Neuronal stem cell (in vitro differentiated cells): ENCODE results near the gene KLHDC10.

Experiments
- DNase-seq: peaks from one replicate; pipeline ENCODE4 v3.0.0-alpha.2; 2013; ENCODE audit warnings: low spot score
- H2AFZ ChIP-seq: one replicate; pipeline ENCODE4 v1.6.1; 2013; ENCODE audit warnings: mild to moderate bottlenecking, low read length, inconsistent platforms
- H2AK5ac ChIP-seq: 2 replicates; pipeline ENCODE4 v1.6.1; 2013; ENCODE audit warnings: low read depth, mild to moderate bottlenecking, inconsistent platforms, low read length, moderate library complexity, mixed read lengths
- H2BK120ac ChIP-seq: 2 replicates; pipeline ENCODE4 v1.6.1; 2013; ENCODE audit warnings: low read depth, mild to moderate bottlenecking, inconsistent platforms, low read length, moderate library complexity, mixed read lengths
- H2BK12ac ChIP-seq: one replicate; pipeline ENCODE4 v1.6.1; 2013; ENCODE audit warnings: low read length, inconsistent platforms
- H2BK15ac ChIP-seq: 2 replicates; pipeline ENCODE4 v1.6.1; 2013; ENCODE audit warnings: mild to moderate bottlenecking, low read length, inconsistent platforms, mixed read lengths
- H2BK5ac ChIP-seq: one replicate; pipeline ENCODE4 v1.6.1; 2013; ENCODE audit warnings: inconsistent platforms, mild to moderate bottlenecking, low read length, moderate library complexity
- H3K14ac ChIP-seq: one replicate; pipeline ENCODE4 v1.6.1; 2013; ENCODE audit warnings: low read length, inconsistent platforms
- H3K18ac ChIP-seq: 2 replicates; pipeline ENCODE4 v1.6.1; 2013; ENCODE audit warnings: low read length, inconsistent platforms
- H3K23ac ChIP-seq: 2 replicates; pipeline ENCODE4 v1.6.1; 2013; ENCODE audit warnings: low read depth, mild to moderate bottlenecking, mixed read lengths, low read length, inconsistent platforms; ENCODE audit not compliant: poor library complexity
- H3K27ac ChIP-seq: replicated peaks from 3 replicates; pipeline ENCODE4 v1.5.1; 2013; ENCODE audit warnings: low read length, inconsistent platforms
- H3K27me3 ChIP-seq, 3 experiments: 2 replicates each; pipeline ENCODE4 v1.6.1; 2013; ENCODE audit warnings: low read length in 3 of 3, mild to moderate bottlenecking in 2 of 3, inconsistent platforms in 1 of 3, low read depth in 1 of 3, mixed read lengths in 1 of 3, moderate library complexity in 1 of 3; ENCODE audit not compliant: control insufficient read depth in 3 of 3, insufficient read depth in 3 of 3
- H3K36me3 ChIP-seq, 2 donors: replicated peaks in 1 of 2; 2 replicates each; pipeline ENCODE4 v1.6.1; 2013; ENCODE audit warnings: low read length in 2 of 2; ENCODE audit not compliant: control insufficient read depth in 2 of 2, insufficient read depth in 2 of 2
- H3K4ac ChIP-seq: 2 replicates; pipeline ENCODE4 v1.6.1; 2013; ENCODE audit warnings: inconsistent platforms, mild to moderate bottlenecking, low read length, moderate library complexity
- H3K4me1 ChIP-seq, 2 donors: 1 replicate in 1 of 2; 2 replicates in 1 of 2; pipeline ENCODE4 v1.6.1; 2013; ENCODE audit warnings: low read length in 2 of 2, low read depth in 1 of 2; ENCODE audit not compliant: control insufficient read depth in 2 of 2, insufficient read depth in 1 of 2
- H3K4me2 ChIP-seq: one replicate; pipeline ENCODE4 v1.6.1; 2013; ENCODE audit warnings: mild to moderate bottlenecking, low read length, inconsistent platforms; ENCODE audit not compliant: insufficient read depth, poor library complexity, severe bottlenecking
- H3K4me3 ChIP-seq, 2 donors: 2 replicates each; pipeline ENCODE4 v1.5.1; 2013; ENCODE audit warnings: low read length in 2 of 2, mild to moderate bottlenecking in 2 of 2, inconsistent platforms in 1 of 2, moderate library complexity in 1 of 2
- H3K79me1 ChIP-seq: one replicate; pipeline ENCODE4 v1.6.1; 2013; ENCODE audit warnings: low read depth, mild to moderate bottlenecking, inconsistent platforms, low read length, moderate library complexity
- H3K9ac ChIP-seq: one replicate; pipeline ENCODE4 v1.6.1; 2013; ENCODE audit warnings: mild to moderate bottlenecking, low read depth, low read length, inconsistent platforms; ENCODE audit not compliant: poor library complexity
- H3K9me3 ChIP-seq, 2 donors: replicated peaks in 1 of 2; 2 replicates each; pipeline versions ENCODE3 to v1.6.1; 2013; ENCODE audit warnings: low read length in 2 of 2, mild to moderate bottlenecking in 2 of 2, inconsistent platforms in 1 of 2, low read depth in 1 of 2, mixed read lengths in 1 of 2, moderate library complexity in 1 of 2; ENCODE audit not compliant: control insufficient read depth in 2 of 2, insufficient read depth in 1 of 2
- H4K8ac ChIP-seq: one replicate; pipeline ENCODE4 v1.6.1; 2013; ENCODE audit warnings: low read depth, mild to moderate bottlenecking, inconsistent platforms, low read length, moderate library complexity
- H4K91ac ChIP-seq: one replicate; pipeline ENCODE4 v1.6.1; 2013; ENCODE audit warnings: low read length, low read depth, mild to moderate bottlenecking, inconsistent platforms; ENCODE audit not compliant: poor library complexity
- WGBS, 2 donors: extraction: QIAGEN DNeasy Blood & Tissue Kit; methylation state at CpG; one replicate each; pipeline ENCODE4 v1.1.7; 2013; ENCODE audit warnings: missing lambda C conversion rate in 2 of 2, mixed read lengths in 1 of 2; ENCODE audit not compliant: insufficient read length in 2 of 2, insufficient replicate concordance in 1 of 2; ENCODE audit errors: extremely low coverage in 2 of 2; 5-methylcytosine and 5-hydroxymethylcytosine counted together

Gene KLHDC10

DNA sequence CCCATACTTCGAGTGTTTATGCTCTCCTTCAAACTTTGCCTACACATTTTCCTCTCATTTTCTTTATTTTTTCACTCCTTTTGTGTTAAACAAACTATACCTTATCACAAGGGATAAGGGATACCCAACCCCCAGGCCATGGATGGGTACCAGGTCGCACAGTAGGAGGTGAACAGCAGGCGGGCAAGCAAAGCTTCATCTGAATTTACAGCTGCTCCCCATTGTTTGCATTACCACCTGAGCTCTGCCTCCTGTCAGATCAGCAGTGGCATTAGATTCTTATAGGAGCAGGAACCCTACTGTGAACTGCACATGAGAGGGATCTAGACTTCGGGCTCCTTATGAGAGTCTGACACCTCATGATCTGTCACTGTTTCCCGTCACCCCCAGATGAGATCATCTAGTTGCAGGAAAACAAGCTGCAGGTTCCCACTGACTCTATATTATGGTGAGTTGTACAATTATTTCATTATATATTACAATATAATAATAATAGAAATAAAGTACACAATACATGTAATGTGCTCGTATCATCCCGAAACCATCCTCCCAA, 47.6 kb upstream of the KLHDC10 start:
- Histone ChIP-seq H3K4me2 (no peak overlapping the region), H3K4me1 (no peaks in the 10 kb centered on the region), H2BK12ac (no peak overlapping the region), H3K9ac (no peak overlapping the region), H3K18ac (no peak overlapping the region), H4K91ac (no peak overlapping the region), H3K9me3 (peaks cover 0 to 1% of the 10 kb centered on the region in 2 donors), H3K36me3 (peaks cover 34 to 93% of the 10 kb centered on the region in 2 donors), H2AFZ (no peak overlapping the region), H3K27ac (no peak overlapping the region), H2AK5ac (no peak overlapping the region), H2BK15ac (no peak overlapping the region), H3K23ac (no peak overlapping the region), H2BK120ac (no peak overlapping the region), H4K8ac (no peak overlapping the region), H2BK5ac (no peak overlapping the region), H3K79me1 (no peaks in the 10 kb centered on the region), H3K27me3 (no peaks in the 10 kb centered on the region), H3K4me3 (no peak overlapping the region), H3K14ac (no peak overlapping the region), H3K4ac (no peak overlapping the region)
- DNase-seq: no peak
- no CpG with 5 or more reads among the region's 7 CpGs for WGBS, 2 donors

DNA sequence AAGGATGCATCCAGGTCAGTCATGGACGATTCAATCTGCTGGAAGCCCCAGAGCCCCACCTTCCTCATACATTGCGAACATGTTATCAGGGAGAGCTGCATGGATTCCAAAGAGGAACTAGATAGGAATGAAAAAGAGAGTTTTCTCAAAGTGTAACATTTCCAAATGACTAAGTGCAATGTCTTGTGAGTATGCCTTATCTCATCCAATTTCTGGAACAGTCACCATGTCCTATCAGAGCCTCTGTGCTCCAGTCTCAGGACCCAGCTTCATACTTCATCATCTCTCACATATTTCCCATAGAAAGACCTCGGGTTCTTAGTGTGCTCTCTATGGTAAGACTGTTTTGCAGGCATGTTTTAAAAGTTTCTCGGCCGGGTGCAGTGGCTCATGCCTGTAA, 45.9 kb upstream of the KLHDC10 start:
- Histone ChIP-seq H3K18ac (no peak overlapping the region), H2BK15ac (no peak overlapping the region), H3K9ac (no peak overlapping the region), H2AFZ (no peak overlapping the region), H3K27me3 (no peaks in the 10 kb centered on the region), H3K14ac (no peak overlapping the region), H4K91ac (no peak overlapping the region), H2AK5ac (no peak overlapping the region), H2BK5ac (no peak overlapping the region), H3K27ac (no peak overlapping the region), H2BK12ac (no peak overlapping the region), H3K36me3 (peaks cover 32 to 93% of the 10 kb centered on the region in 2 donors), H4K8ac (no peak overlapping the region), H3K9me3 (peaks cover 0 to 1% of the 10 kb centered on the region in 2 donors), H3K23ac (no peak overlapping the region), H3K4me1 (no peaks in the 10 kb centered on the region), H3K4me2 (no peak overlapping the region), H3K4ac (no peak overlapping the region), H2BK120ac (no peak overlapping the region), H3K4me3 (no peak overlapping the region), H3K79me1 (no peaks in the 10 kb centered on the region)
- no peak for DNase-seq
- WGBS, 2 donors: no CpG with 5 or more reads among the region's 5 CpGs

- Histone ChIP-seq H2BK120ac (no peak overlapping the region), H3K23ac (no peak overlapping the region), H3K79me1 (no peaks in the 10 kb centered on the region), H3K9ac (no peak overlapping the region), H3K18ac (no peak overlapping the region), H2AK5ac (no peak overlapping the region), H4K8ac (no peak overlapping the region), H2BK12ac (no peak overlapping the region), H3K9me3 (no peaks in the 10 kb centered on the region), H3K14ac (no peak overlapping the region), H3K4me2 (no peak overlapping the region), H3K27me3 (no peaks in the 10 kb centered on the region), H4K91ac (no peak overlapping the region), H3K27ac (no peak overlapping the region), H3K4me1 (no peaks in the 10 kb centered on the region), H2BK15ac (no peak overlapping the region), H3K36me3 (peaks cover 13 to 84% of the 10 kb centered on the region in 2 donors), H2BK5ac (no peak overlapping the region), H2AFZ (no peak overlapping the region), H3K4me3 (no peak overlapping the region), H3K4ac (no peak overlapping the region)
- WGBS, 2 donors: no CpG with 5 or more reads among the region's 1 CpG
- no peak for DNase-seq
Observed at GRCh38 chr7:130032698-130033097, 37.6 kb upstream of the KLHDC10 start.

DNA sequence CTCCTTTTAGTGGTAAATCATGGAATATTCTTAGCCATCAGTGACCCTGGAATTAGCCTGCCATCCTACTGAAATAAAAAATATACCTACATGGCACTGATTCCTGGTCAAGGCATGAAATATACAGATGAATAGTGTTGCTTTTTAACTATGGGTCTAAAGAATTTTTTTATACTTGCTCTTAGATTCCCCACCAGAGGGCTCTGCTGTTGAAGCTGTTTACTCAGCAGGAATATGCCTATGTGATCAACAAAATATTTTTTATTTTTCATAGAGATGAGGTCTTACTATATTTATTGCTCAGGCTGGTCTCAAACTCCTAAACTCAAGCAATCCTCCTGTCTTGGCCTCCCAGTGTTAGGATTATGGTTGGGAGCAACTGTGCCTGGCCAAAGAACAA, 32.6 kb upstream of the KLHDC10 start:
- Histone ChIP-seq H3K4me2 (no peak overlapping the region), H2BK120ac (no peak overlapping the region), H4K8ac (no peak overlapping the region), H4K91ac (no peak overlapping the region), H2AK5ac (no peak overlapping the region), H3K9me3 (no peaks in the 10 kb centered on the region), H3K4me1 (no peaks in the 10 kb centered on the region), H2BK15ac (no peak overlapping the region), H2AFZ (no peak overlapping the region), H3K79me1 (no peaks in the 10 kb centered on the region), H3K23ac (no peak overlapping the region), H3K27me3 (no peaks in the 10 kb centered on the region), H2BK5ac (no peak overlapping the region), H3K18ac (no peak overlapping the region), H3K14ac (no peak overlapping the region), H3K36me3 (peaks cover 12 to 89% of the 10 kb centered on the region in 2 donors), H3K4me3 (no peak overlapping the region), H2BK12ac (no peak overlapping the region), H3K4ac (no peak overlapping the region), H3K27ac (no peak overlapping the region), H3K9ac (no peak overlapping the region)
- DNase-seq: no peak
